Prostate gland (tissue), 2 donors: Measurements from ENCODE around the gene BRCA2. TPM values are rescaled to one million over a fixed set of nuclear protein-coding genes. Genes with fewer than 3 reads are reported as not detected.

ENCODE experiments used
- DNase-seq: peaks from one replicate; pipeline ENCODE4 v3.0.0-alpha.2; 2019; ENCODE audit warnings: low spot score
- H3K27ac ChIP-seq, 2 donors: fragments of 200-600 bp; sonication (generic); 2 replicates each; pipeline ENCODE4 v1.5.1; 2017 to 2019
- H3K27me3 ChIP-seq: fragments of 200-600 bp; sonication (generic); replicated peaks from 2 replicates; pipeline ENCODE4 v1.5.1; 2019; ENCODE audit not compliant: insufficient read depth
- H3K36me3 ChIP-seq, 2 donors: fragments of 200-600 bp; sonication (generic); 1 replicate in 1 of 2; 2 replicates in 1 of 2; pipeline versions ENCODE4 v1.5.1 to v1.8.1; 2017 to 2019
- H3K4me1 ChIP-seq: fragments of 200-600 bp; sonication (generic); replicated peaks from 2 replicates; pipeline ENCODE4 v1.5.1; 2019
- H3K4me3 ChIP-seq, 2 donors: fragments of 200-600 bp; sonication (generic); 2 replicates each; pipeline ENCODE4 v1.5.1; 2017 to 2019
- H3K9me3 ChIP-seq: fragments of 200-600 bp; sonication (generic); 2 replicates; pipeline ENCODE4 v1.5.1; 2017
- CTCF ChIP-seq, 4 experiments: fragments of 200-600 bp in 2 of 4; fragments of 450-650 bp in 2 of 4; sonication (generic) in 2 of 4; IDR thresholded peaks; 1 replicate in 3 of 4; 2 replicates in 1 of 4; pipeline ENCODE4 v1.5.1; 2016 to 2019; ENCODE audit warnings: antibody characterized with exemption in 4 of 4, mild to moderate bottlenecking in 2 of 4, moderate library complexity in 2 of 4
- POLR2A ChIP-seq: fragments of 450-650 bp; IDR thresholded peaks from one replicate; pipeline ENCODE4 v1.6.1; 2016; ENCODE audit warnings: antibody characterized with exemption, mild to moderate bottlenecking
- POLR2AphosphoS5 ChIP-seq: sonication (generic); formaldehyde crosslinking; IDR thresholded peaks from one replicate; pipeline ENCODE4 v1.6.1; 2017; ENCODE audit warnings: antibody characterized with exemption
- WGBS: methylation state at CpG from one replicate; pipeline ENCODE4 v1.1.5; 2018; 5-methylcytosine and 5-hydroxymethylcytosine counted together
- intact Hi-C: fragments of 100-400 bp; cut with DNase I; formaldehyde crosslinking; loops from one replicate; pipeline ENCODE4 v1.14.2; 2022
- total RNA-seq, 2 donors: library from RNA; depleted of rRNA; stranded (reverse); fragments of >200 nt; gene quantifications; one replicate each; pipeline ENCODE4 v1.1.0, GENCODE V29; 2016

Gene BRCA2
- total RNA-seq = 1 to 10 TPM; 1.8 to 6.6 TPM

- Histone ChIP-seq H3K4me3 (peak within 1 kb of the TSS; percentile 50 to 61), H3K4me1 (no peaks in the 10 kb centered on the region), H3K36me3 (no peaks in the 10 kb centered on the region), H3K27ac (peak within 1 kb of the TSS; percentile 86 to 90), H3K9me3 (no peaks in the 10 kb centered on the region), H3K27me3 (no peaks in the 10 kb centered on the region)
- intact Hi-C loops = loop anchor here (10.0 kb wide), 1 partner anchor 219 kb away; the partner anchor contains the start of gene N4BP2L2
- TF ChIP-seq POLR2A = peak; percentile 83
- TF ChIP-seq POLR2AphosphoS5 = peak; percentile 88
- TF ChIP-seq CTCF (IDR thresholded peaks at IDR 0.05) = peak in 1 of 4 experiments; percentile 26
- peak; percentile 82 for DNase-seq
- WGBS = under 1% methylated on average over 52 of the region's 60 CpGs
Observed at GRCh38 chr13:32315238-32316027, at the start of gene BRCA2, which contains the start of gene ZAR1L. Gene BRCA2, plus strand, starts transcription at chr13:32315508. Its CDS starts 953 bp downstream, at chr13:32316461. Gene ZAR1L, minus strand, starts transcription at chr13:32315363. Its CDS starts 3,438 bp downstream, at chr13:32311925.

GRCh38 chr13:32265726-32266125 is 49.6 kb upstream of the BRCA2 start:
- peaks cover 0 to 4% of the 10 kb centered on the region in 2 donors for H3K36me3 ChIP-seq
- no peak for DNase-seq
- intact Hi-C loops = no loop called here
- no peak overlapping the region for H3K27ac ChIP-seq
- no peaks in the 10 kb centered on the region for H3K4me1 ChIP-seq
- H3K4me3 ChIP-seq = no peak overlapping the region
- 55% methylated on average over 2 of the region's 2 CpGs for WGBS
- no peaks in the 10 kb centered on the region for H3K27me3 ChIP-seq
- TF ChIP-seq POLR2AphosphoS5 = no peak
- TF ChIP-seq CTCF (IDR thresholded peaks at IDR 0.05) = no peak
- no peak for TF ChIP-seq POLR2A
- H3K9me3 ChIP-seq = no peaks in the 10 kb centered on the region

GRCh38 chr13:32266130-32266529 is 49.2 kb upstream of the BRCA2 start:
- intact Hi-C loops = no loop called here
- DNase-seq = no peak
- H3K27ac ChIP-seq = no peak overlapping the region
- no peaks in the 10 kb centered on the region for H3K9me3 ChIP-seq
- H3K4me3 ChIP-seq = no peak overlapping the region
- no peaks in the 10 kb centered on the region for H3K4me1 ChIP-seq
- no peak for TF ChIP-seq POLR2AphosphoS5
- no peak for TF ChIP-seq CTCF (IDR thresholded peaks at IDR 0.05)
- TF ChIP-seq POLR2A = no peak
- peaks cover 0 to 4% of the 10 kb centered on the region in 2 donors for H3K36me3 ChIP-seq
- H3K27me3 ChIP-seq = no peaks in the 10 kb centered on the region
- WGBS = 93% methylated on average over 1 of the region's 1 CpG

GRCh38 chr13:32267836-32268439 is 47.4 kb upstream of the BRCA2 start:
- peak; percentile 52 to 72 (median 58) for TF ChIP-seq CTCF (IDR thresholded peaks at IDR 0.05)
- no peak for TF ChIP-seq POLR2A
- peak; percentile 26 for DNase-seq
- no peaks in the 10 kb centered on the region for H3K4me1 ChIP-seq
- no peaks in the 10 kb centered on the region for H3K27me3 ChIP-seq
- H3K36me3 ChIP-seq = peaks cover 0 to 4% of the 10 kb centered on the region in 2 donors
- no peaks in the 10 kb centered on the region for H3K9me3 ChIP-seq
- intact Hi-C loops = no loop called here
- no peak overlapping the region for H3K27ac ChIP-seq
- no peak overlapping the region for H3K4me3 ChIP-seq
- 78% methylated on average over 7 of the region's 7 CpGs for WGBS
